Measurements from ENCODE around the gene LPGAT1. TPM values are rescaled to one million over a fixed set of nuclear protein-coding genes. Genes with fewer than 3 reads are reported as not detected.

LPGAT1 gene
- total RNA-seq, 6 experiments from 2014 or later: 32.0 to 141 (median 55.7) TPM

- Histone ChIP-seq H3K27me3 (no peaks in the 10 kb centered on the region), H3K9me3 (no peaks in the 10 kb centered on the region), H3K36me3 (peaks cover 0 to 2% (median 0%) of the 10 kb centered on the region in 4 donors), H3K4me3 (no peak overlapping the region), H3K27ac (no peak overlapping the region), H3K4me1 (peaks cover 0 to 36% (median 4%) of the 10 kb centered on the region in 4 donors)
- ATAC-seq: peak in 2 of 4 donors; percentile 13
- intact Hi-C loops (cut with DNase I): no loop called here
- no peak for DNase-seq
- TF ChIP-seq CTCF (IDR thresholded peaks at IDR 0.05): no peak
- no peak for TF ChIP-seq POLR2A (IDR thresholded peaks at IDR 0.05)
- whole genome bisulfite sequencing (ENCODE audit: insufficient coverage, low coverage, low lambda C conversion rate, missing lambda C conversion rate): 57% methylated on average over 1 of the region's 1 CpG
These were observed 16.2 kb downstream of the LPGAT1 start for GRCh38 chr1:211814313-211814712.

- H3K27me3 ChIP-seq: no peaks in the 10 kb centered on the region
- H3K36me3 ChIP-seq: peaks cover 0 to 4% (median 0%) of the 10 kb centered on the region in 4 donors
- H3K9me3 ChIP-seq: no peaks in the 10 kb centered on the region
- ATAC-seq (peak; percentile 73 to 91 (median 90)), DNase-seq (peak; percentile 43 to 87 (median 84))
- no peak overlapping the region for H3K4me3 ChIP-seq
- H3K4me1 ChIP-seq: peaks cover 0 to 36% (median 4%) of the 10 kb centered on the region in 4 donors
- TF ChIP-seq POLR2A (IDR thresholded peaks at IDR 0.05) (no peak), CTCF (IDR thresholded peaks at IDR 0.05) (no peak)
- intact Hi-C loops (cut with DNase I): no loop called here
- no peak overlapping the region for H3K27ac ChIP-seq
These were observed 17.0 kb downstream of the LPGAT1 start for GRCh38 chr1:211813590-211813989.

- DNase-seq: no peak
- no peak overlapping the region for H3K4me3 ChIP-seq
- no peaks in the 10 kb centered on the region for H3K9me3 ChIP-seq
- peaks cover 0 to 36% (median 4%) of the 10 kb centered on the region in 4 donors for H3K4me1 ChIP-seq
- no peaks in the 10 kb centered on the region for H3K27me3 ChIP-seq
- no peak overlapping the region for H3K27ac ChIP-seq
- intact Hi-C loops (cut with DNase I): no loop called here
- H3K36me3 ChIP-seq: peaks cover 0 to 4% (median 0%) of the 10 kb centered on the region in 4 donors
- ATAC-seq: no peak
- 53% methylated on average over 4 of the region's 4 CpGs for WGBS (ENCODE audit: insufficient coverage, low coverage, low lambda C conversion rate, missing lambda C conversion rate)
- TF ChIP-seq CTCF (IDR thresholded peaks at IDR 0.05) (no peak), POLR2A (IDR thresholded peaks at IDR 0.05) (no peak)
These were observed 18.0 kb downstream of the LPGAT1 start for GRCh38 chr1:211812584-211812983.

- Histone ChIP-seq H3K27me3 (no peaks in the 10 kb centered on the region), H3K9me3 (no peaks in the 10 kb centered on the region), H3K27ac (no peak overlapping the region), H3K4me3 (no peak overlapping the region), H3K36me3 (peaks cover 0 to 4% (median 0%) of the 10 kb centered on the region in 4 donors), H3K4me1 (peaks cover 0 to 36% (median 7%) of the 10 kb centered on the region in 4 donors)
- intact Hi-C loops (cut with DNase I): no loop called here
- ATAC-seq: no peak
- WGBS (ENCODE audit: insufficient coverage, low coverage, low lambda C conversion rate, missing lambda C conversion rate): 64% methylated on average over 2 of the region's 2 CpGs
- TF ChIP-seq CTCF (IDR thresholded peaks at IDR 0.05) (no peak), POLR2A (IDR thresholded peaks at IDR 0.05) (no peak)
- no peak for DNase-seq
These were observed 18.7 kb downstream of the LPGAT1 start for GRCh38 chr1:211811848-211812247.

GRCh38 chr1:211811126-211811525, 19.4 kb downstream of the LPGAT1 start:
- DNase-seq (no peak), ATAC-seq (no peak)
- Histone ChIP-seq H3K27me3 (no peaks in the 10 kb centered on the region), H3K9me3 (no peaks in the 10 kb centered on the region), H3K4me3 (no peak overlapping the region), H3K27ac (no peak overlapping the region), H3K4me1 (peaks cover 0 to 29% (median 7%) of the 10 kb centered on the region in 4 donors), H3K36me3 (peaks cover 0 to 4% (median 0%) of the 10 kb centered on the region in 4 donors)
- intact Hi-C loops (cut with DNase I): no loop called here
- WGBS (ENCODE audit: insufficient coverage, low coverage, low lambda C conversion rate, missing lambda C conversion rate): 70% methylated on average over 3 of the region's 3 CpGs
- TF ChIP-seq CTCF (IDR thresholded peaks at IDR 0.05) (no peak), POLR2A (IDR thresholded peaks at IDR 0.05) (no peak)
